DND-41 (cell line): Measurements from ENCODE around the gene CFAP90.

Experiments used
- EZH2 ChIP-seq: IDR thresholded peaks from 3 replicates; pipeline ENCODE4 v1.6.1; 2012; ENCODE audit warnings: borderline replicate concordance, low read depth, mild to moderate bottlenecking, moderate library complexity, low read length, inconsistent platforms; ENCODE audit not compliant: severe bottlenecking
- TF ChIP-seq, protein P1 (sequence below): IDR thresholded peaks from 2 replicates; pipeline ENCODE4 v1.5.1; 2012; ENCODE audit warnings: borderline replicate concordance, low read length, moderate library complexity, mild to moderate bottlenecking; ENCODE audit not compliant: poor library complexity, severe bottlenecking; ENCODE audit errors: extremely low read depth

GRCh38 chr5:7789567-7789966 is 61.4 kb downstream of the CFAP90 start:
- TF ChIP-seq, protein P1, sequence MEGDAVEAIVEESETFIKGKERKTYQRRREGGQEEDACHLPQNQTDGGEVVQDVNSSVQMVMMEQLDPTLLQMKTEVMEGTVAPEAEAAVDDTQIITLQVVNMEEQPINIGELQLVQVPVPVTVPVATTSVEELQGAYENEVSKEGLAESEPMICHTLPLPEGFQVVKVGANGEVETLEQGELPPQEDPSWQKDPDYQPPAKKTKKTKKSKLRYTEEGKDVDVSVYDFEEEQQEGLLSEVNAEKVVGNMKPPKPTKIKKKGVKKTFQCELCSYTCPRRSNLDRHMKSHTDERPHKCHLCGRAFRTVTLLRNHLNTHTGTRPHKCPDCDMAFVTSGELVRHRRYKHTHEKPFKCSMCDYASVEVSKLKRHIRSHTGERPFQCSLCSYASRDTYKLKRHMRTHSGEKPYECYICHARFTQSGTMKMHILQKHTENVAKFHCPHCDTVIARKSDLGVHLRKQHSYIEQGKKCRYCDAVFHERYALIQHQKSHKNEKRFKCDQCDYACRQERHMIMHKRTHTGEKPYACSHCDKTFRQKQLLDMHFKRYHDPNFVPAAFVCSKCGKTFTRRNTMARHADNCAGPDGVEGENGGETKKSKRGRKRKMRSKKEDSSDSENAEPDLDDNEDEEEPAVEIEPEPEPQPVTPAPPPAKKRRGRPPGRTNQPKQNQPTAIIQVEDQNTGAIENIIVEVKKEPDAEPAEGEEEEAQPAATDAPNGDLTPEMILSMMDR, result no peak
- no peak for TF ChIP-seq EZH2
